NT2/D1 (cell line): ENCODE data around the gene TTC4.

Experiments
- DNase-seq: peaks from one replicate; pipeline ENCODE4 v3.0.0-alpha.2; 2011; ENCODE audit warnings: low read depth, low spot score
- H3K27me3 ChIP-seq: 2 replicates; pipeline ENCODE4 v1.6.0; 2011; ENCODE audit warnings: mild to moderate bottlenecking; ENCODE audit not compliant: insufficient read length, insufficient read depth
- H3K36me3 ChIP-seq: 2 replicates; pipeline ENCODE4 v1.6.1; 2011; ENCODE audit warnings: mild to moderate bottlenecking, low read length, mixed read lengths; ENCODE audit not compliant: insufficient read depth, insufficient read length
- H3K4me1 ChIP-seq: 2 replicates; pipeline ENCODE4 v1.5.1; 2011; ENCODE audit not compliant: insufficient read depth, insufficient read length
- H3K4me3 ChIP-seq: 2 replicates; pipeline ENCODE4 v1.5.1; 2011; ENCODE audit warnings: low read depth; ENCODE audit not compliant: insufficient read length
- H3K9ac ChIP-seq: 2 replicates; pipeline ENCODE4 v1.6.0; 2011; ENCODE audit warnings: low read depth; ENCODE audit not compliant: insufficient read length
- H3K9me3 ChIP-seq: 2 replicates; pipeline ENCODE4 v1.5.1; 2011; ENCODE audit warnings: mild to moderate bottlenecking, low read length; ENCODE audit not compliant: insufficient read depth
- SUZ12 ChIP-seq: IDR thresholded peaks from 2 replicates; pipeline ENCODE4 v1.6.1; 2011; ENCODE audit not compliant: insufficient read length, insufficient read depth; ENCODE audit errors: extremely low read depth
- YY1 ChIP-seq: IDR thresholded peaks from 2 replicates; pipeline ENCODE4 v1.6.1; 2011; ENCODE audit not compliant: insufficient read length, insufficient read depth
- ZNF274 ChIP-seq: IDR thresholded peaks from 2 replicates; pipeline ENCODE4 v1.6.1; 2011; ENCODE audit warnings: mild to moderate bottlenecking, low read depth, low read length

TTC4 gene

GRCh38 chr1:54748094-54748835, 32.6 kb downstream of the TTC4 start:
- DNase-seq, result no peak
- Histone ChIP-seq H3K4me3 (no peak overlapping the region), H3K9me3 (no peaks in the 10 kb centered on the region), H3K27me3 (peaks cover 6% of the 10 kb centered on the region), H3K4me1 (peaks cover 7% of the 10 kb centered on the region), H3K9ac (no peak overlapping the region), H3K36me3 (peaks cover 15% of the 10 kb centered on the region)
- TF ChIP-seq SUZ12 (no peak), ZNF274 (no peak), YY1 (no peak)

- no peak for TF ChIP-seq YY1
- Histone ChIP-seq H3K9me3 (no peaks in the 10 kb centered on the region), H3K27me3 (peaks cover 6% of the 10 kb centered on the region), H3K9ac (no peak overlapping the region), H3K4me1 (peaks cover 2% of the 10 kb centered on the region), H3K36me3 (no peaks in the 10 kb centered on the region), H3K4me3 (no peak overlapping the region)
- no peak for DNase-seq
Observed at GRCh38 chr1:54750596-54750995, 34.9 kb downstream of the TTC4 start.

GRCh38 chr1:54751426-54751825, 35.8 kb downstream of the TTC4 start:
- no peaks in the 10 kb centered on the region for H3K9me3 ChIP-seq
- H3K27me3 ChIP-seq, result peaks cover 6% of the 10 kb centered on the region
- H3K9ac ChIP-seq, result no peak overlapping the region
- peaks cover 2% of the 10 kb centered on the region for H3K4me1 ChIP-seq
- TF ChIP-seq SUZ12 (no peak), YY1 (no peak), ZNF274 (no peak)
- H3K4me3 ChIP-seq, result no peak overlapping the region
- no peak for DNase-seq
- H3K36me3 ChIP-seq, result peaks cover 5% of the 10 kb centered on the region

GRCh38 chr1:54754045-54754444, 38.4 kb downstream of the TTC4 start:
- no peaks in the 10 kb centered on the region for H3K9me3 ChIP-seq
- no peak for DNase-seq
- peaks cover 31% of the 10 kb centered on the region for H3K36me3 ChIP-seq
- H3K4me1 ChIP-seq, result peaks cover 2% of the 10 kb centered on the region
- H3K27me3 ChIP-seq, result peaks cover 3% of the 10 kb centered on the region
- H3K9ac ChIP-seq, result no peak overlapping the region
- TF ChIP-seq ZNF274 (no peak), SUZ12 (no peak), YY1 (no peak)
- H3K4me3 ChIP-seq, result no peak overlapping the region

- no peak for DNase-seq
Observed at GRCh38 chr1:54754486-54755285, 39.0 kb downstream of the TTC4 start.

GRCh38 chr1:54757833-54758232, 42.2 kb downstream of the TTC4 start:
- H3K4me1 ChIP-seq, result peaks cover 2% of the 10 kb centered on the region
- H3K4me3 ChIP-seq, result no peak overlapping the region
- H3K36me3 ChIP-seq, result peaks cover 39% of the 10 kb centered on the region
- no peak for DNase-seq
- no peak for TF ChIP-seq YY1
- no peak for TF ChIP-seq ZNF274
- no peak for TF ChIP-seq SUZ12
- H3K27me3 ChIP-seq, result no peaks in the 10 kb centered on the region
- no peaks in the 10 kb centered on the region for H3K9me3 ChIP-seq
- no peak overlapping the region for H3K9ac ChIP-seq

More at GRCh38 chr1:54754486-54755285, 39.0 kb downstream of the TTC4 start:
- Histone ChIP-seq H3K9ac (no peak overlapping the region), H3K9me3 (no peaks in the 10 kb centered on the region), H3K4me3 (no peak overlapping the region), H3K27me3 (no peaks in the 10 kb centered on the region), H3K4me1 (peaks cover 2% of the 10 kb centered on the region), H3K36me3 (peaks cover 37% of the 10 kb centered on the region)
- TF ChIP-seq YY1 (no peak), SUZ12 (no peak), ZNF274 (no peak)

- peaks cover 2% of the 10 kb centered on the region for H3K4me1 ChIP-seq
- no peak for DNase-seq
- peaks cover 41% of the 10 kb centered on the region for H3K36me3 ChIP-seq
- no peaks in the 10 kb centered on the region for H3K27me3 ChIP-seq
- H3K4me3 ChIP-seq, result no peak overlapping the region
- no peak for TF ChIP-seq ZNF274
- no peak for TF ChIP-seq SUZ12
- no peak for TF ChIP-seq YY1
- H3K9ac ChIP-seq, result no peak overlapping the region
- no peaks in the 10 kb centered on the region for H3K9me3 ChIP-seq
Observed at GRCh38 chr1:54758678-54759348, 43.2 kb downstream of the TTC4 start.
